22Rv1 (cell line): Measurements from ENCODE around the gene RRP36.

Experiments used
- CTCF ChIP-seq: fragments of 450-650 bp; IDR thresholded peaks from 2 replicates; pipeline ENCODE4 v1.5.1; 2017; ENCODE audit warnings: mild to moderate bottlenecking
- ZFX ChIP-seq: fragments of 450-650 bp; IDR thresholded peaks from 2 replicates; pipeline ENCODE4 v1.6.1; 2017; ENCODE audit warnings: antibody characterized with exemption, borderline replicate concordance

- TF ChIP-seq CTCF (no peak), ZFX (no peak)
Observed at GRCh38 chr6:43060755-43061633, 39.6 kb downstream of the RRP36 start.
